OCI-LY7 (cell line): Measurements from ENCODE around the gene SYT7. TPM values are rescaled to one million over a fixed set of nuclear protein-coding genes. Genes with fewer than 3 reads are reported as not detected.

ENCODE experiments used
- BruUV-seq: library from RNA; stranded (reverse); fragments of 400-500 nt; replicated peaks from 2 replicates; lab custom pipeline; 2021; lab: Mats Ljungman, UMichigan
- CTCF ChIA-PET: fragments of 300-600 bp; sonication (Branson Sonifier 250); formaldehyde crosslinking; loops from one replicate; lab custom pipeline; 2022; ENCODE audit warnings: antibody characterized with exemption; ENCODE audit not compliant: unreplicated experiment; lab: Charles Lee
- POLR2A ChIA-PET: fragments of 300-600 bp; sonication (Branson Sonifier 250); formaldehyde crosslinking; loops from one replicate; lab custom pipeline; 2022; ENCODE audit warnings: antibody characterized with exemption; lab: Charles Lee
- DNase-seq: peaks from one replicate; pipeline ENCODE4 v3.0.0-alpha.2; 2015; ENCODE audit warnings: low spot score
- H2AFZ ChIP-seq: fragments of 200-600 bp; sonication (generic), shearing (Covaris generic); 2 replicates; pipeline ENCODE4 v1.6.1; 2014; ENCODE audit warnings: mild to moderate bottlenecking, antibody characterized with exemption, low read length, moderate library complexity
- H3K27ac ChIP-seq: fragments of 200-600 bp; sonication (generic); 2 replicates; pipeline ENCODE4 v1.5.1; 2014; ENCODE audit warnings: mixed run types, low read depth, mild to moderate bottlenecking, moderate library complexity, low read length, inconsistent platforms; ENCODE audit not compliant: poor library complexity, severe bottlenecking
- H3K36me3 ChIP-seq: fragments of 200-600 bp; sonication (generic); 2 replicates; pipeline ENCODE4 v1.6.1; 2014; ENCODE audit warnings: mild to moderate bottlenecking, antibody characterized with exemption, low read length, moderate library complexity, mixed read lengths; ENCODE audit not compliant: insufficient read depth
- H3K4me1 ChIP-seq: fragments of 200-600 bp; sonication (generic); 2 replicates; pipeline ENCODE4 v1.5.1; 2014; ENCODE audit warnings: mild to moderate bottlenecking, low read length; ENCODE audit not compliant: insufficient read depth, poor library complexity, severe bottlenecking
- H3K4me2 ChIP-seq: fragments of 200-600 bp; sonication (generic); 2 replicates; pipeline ENCODE4 v1.6.1; 2014; ENCODE audit warnings: mild to moderate bottlenecking, low read length
- H3K4me3 ChIP-seq: fragments of 200-600 bp; sonication (generic); 2 replicates; pipeline ENCODE4 v1.5.1; 2014; ENCODE audit warnings: mild to moderate bottlenecking, low read depth, low read length; ENCODE audit not compliant: poor library complexity, severe bottlenecking
- H3K79me2 ChIP-seq: fragments of 200-600 bp; sonication (generic); 2 replicates; pipeline ENCODE4 v1.6.1; 2016; ENCODE audit warnings: low read depth, mild to moderate bottlenecking, low read length, moderate library complexity, mixed read lengths; ENCODE audit not compliant: insufficient read depth
- H3K9me2 ChIP-seq: fragments of 200-600 bp; sonication (generic); 2 replicates; pipeline ENCODE4 v1.6.1; 2016; ENCODE audit warnings: mild to moderate bottlenecking, low read length, mixed read lengths; ENCODE audit not compliant: insufficient read depth
- H3K9me3 ChIP-seq: fragments of 200-600 bp; sonication (generic); 2 replicates; pipeline ENCODE4 v1.6.1; 2014; ENCODE audit warnings: mild to moderate bottlenecking, mixed run types, low read length, mixed read lengths
- H4K20me1 ChIP-seq: fragments of 200-600 bp; sonication (generic); 2 replicates; pipeline ENCODE4 v1.6.1; 2014; ENCODE audit warnings: mild to moderate bottlenecking, antibody characterized with exemption, low read length, moderate library complexity, mixed read lengths; ENCODE audit not compliant: insufficient read depth
- EZH2phosphoT487 ChIP-seq: fragments of 200-600 bp; sonication (generic); IDR thresholded peaks from 2 replicates; pipeline ENCODE4 v1.6.1; 2018; ENCODE audit warnings: low read depth, borderline replicate concordance, mild to moderate bottlenecking, mixed run types, antibody characterized with exemption, low read length, moderate library complexity, mixed read lengths
- intact Hi-C: fragments of 100-400 bp; cut with micrococcal nuclease; formaldehyde crosslinking; loops from one replicate; pipeline ENCODE4 v1.10.0; 2022; ENCODE audit not compliant: unreplicated experiment
- total RNA-seq, 2 experiments: library from RNA; depleted of rRNA in 1 of 2; stranded (reverse); fragments of >200 nt in 1 of 2; shearing (Covaris generic) in 1 of 2; gene quantifications; 2 replicates each; pipeline ENCODE4 v1.2.3, GENCODE V29; 2014 to 2022
- TF ChIP-seq, protein P1 (sequence below): fragments of 200-600 bp; sonication (generic); conservative IDR thresholded peaks from 2 replicates; pipeline ENCODE4 v1.5.1; 2014; ENCODE audit warnings: mild to moderate bottlenecking, antibody characterized with exemption, low read length, moderate library complexity, mixed read lengths

The SYT7 gene
- total RNA-seq, 2 experiments from 2014 or later, result not detected

DNA sequence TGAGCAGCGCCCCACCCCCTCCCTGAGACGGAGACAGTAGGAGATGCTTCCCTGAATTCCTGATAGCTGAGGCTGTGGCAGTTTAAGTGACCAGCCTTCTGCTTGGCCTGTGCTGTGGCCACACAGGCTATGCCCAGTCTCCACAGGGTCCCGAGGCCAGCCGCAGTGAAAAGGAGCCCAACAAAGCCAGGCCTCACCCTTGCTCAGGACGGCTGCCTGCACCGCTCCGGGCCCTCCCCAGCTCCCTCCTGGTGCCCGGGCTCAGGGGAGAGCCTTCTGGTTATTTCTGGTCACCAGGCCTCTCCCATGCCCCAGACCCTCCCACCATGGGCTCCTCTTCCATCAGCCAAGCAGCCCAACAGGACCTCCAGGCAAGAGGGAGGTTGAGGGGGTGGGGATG, 43.5 kb downstream of the SYT7 start:
- TF ChIP-seq, protein P1, sequence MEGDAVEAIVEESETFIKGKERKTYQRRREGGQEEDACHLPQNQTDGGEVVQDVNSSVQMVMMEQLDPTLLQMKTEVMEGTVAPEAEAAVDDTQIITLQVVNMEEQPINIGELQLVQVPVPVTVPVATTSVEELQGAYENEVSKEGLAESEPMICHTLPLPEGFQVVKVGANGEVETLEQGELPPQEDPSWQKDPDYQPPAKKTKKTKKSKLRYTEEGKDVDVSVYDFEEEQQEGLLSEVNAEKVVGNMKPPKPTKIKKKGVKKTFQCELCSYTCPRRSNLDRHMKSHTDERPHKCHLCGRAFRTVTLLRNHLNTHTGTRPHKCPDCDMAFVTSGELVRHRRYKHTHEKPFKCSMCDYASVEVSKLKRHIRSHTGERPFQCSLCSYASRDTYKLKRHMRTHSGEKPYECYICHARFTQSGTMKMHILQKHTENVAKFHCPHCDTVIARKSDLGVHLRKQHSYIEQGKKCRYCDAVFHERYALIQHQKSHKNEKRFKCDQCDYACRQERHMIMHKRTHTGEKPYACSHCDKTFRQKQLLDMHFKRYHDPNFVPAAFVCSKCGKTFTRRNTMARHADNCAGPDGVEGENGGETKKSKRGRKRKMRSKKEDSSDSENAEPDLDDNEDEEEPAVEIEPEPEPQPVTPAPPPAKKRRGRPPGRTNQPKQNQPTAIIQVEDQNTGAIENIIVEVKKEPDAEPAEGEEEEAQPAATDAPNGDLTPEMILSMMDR, result no peak
- no peak for TF ChIP-seq EZH2phosphoT487
- Histone ChIP-seq H3K4me3 (no peak overlapping the region), H3K79me2 (no peaks in the 10 kb centered on the region), H3K4me1 (peaks cover 7% of the 10 kb centered on the region), H2AFZ (no peak overlapping the region), H3K9me2 (no peaks in the 10 kb centered on the region), H3K36me3 (no peaks in the 10 kb centered on the region), H4K20me1 (no peaks in the 10 kb centered on the region), H3K27ac (no peak overlapping the region), H3K9me3 (no peaks in the 10 kb centered on the region), H3K4me2 (no peak overlapping the region)
- no peak for DNase-seq
- intact Hi-C loops, result no loop called here
- POLR2A ChIA-PET, result no interaction called here
- CTCF ChIA-PET, result no interaction called here
- no TSS peak for BruUV-seq

- Histone ChIP-seq H3K27ac (no peak overlapping the region), H3K79me2 (no peaks in the 10 kb centered on the region), H3K4me1 (peaks cover 7% of the 10 kb centered on the region), H4K20me1 (no peaks in the 10 kb centered on the region), H3K4me2 (no peak overlapping the region), H3K9me3 (no peaks in the 10 kb centered on the region), H2AFZ (no peak overlapping the region), H3K4me3 (no peak overlapping the region), H3K9me2 (no peaks in the 10 kb centered on the region), H3K36me3 (no peaks in the 10 kb centered on the region)
- TF ChIP-seq, protein P1, result no peak
- TF ChIP-seq EZH2phosphoT487, result no peak
- intact Hi-C loops, result no loop called here
- DNase-seq, result no peak
- CTCF ChIA-PET, result no interaction called here
- POLR2A ChIA-PET, result no interaction called here
- no TSS peak for BruUV-seq
These were observed 44.1 kb downstream of the SYT7 start for GRCh38 chr11:61536676-61537270.

GRCh38 chr11:61535998-61536675, 44.7 kb downstream of the SYT7 start:
- POLR2A ChIA-PET, result no interaction called here
- H2AFZ ChIP-seq, result no peak overlapping the region
- H3K4me2 ChIP-seq, result no peak overlapping the region
- no peaks in the 10 kb centered on the region for H4K20me1 ChIP-seq
- no peak overlapping the region for H3K27ac ChIP-seq
- H3K9me3 ChIP-seq, result no peaks in the 10 kb centered on the region
- no peaks in the 10 kb centered on the region for H3K79me2 ChIP-seq
- TF ChIP-seq EZH2phosphoT487, result no peak
- TF ChIP-seq, protein P1, result no peak
- H3K36me3 ChIP-seq, result no peaks in the 10 kb centered on the region
- H3K4me1 ChIP-seq, result peaks cover under 1% of the 10 kb centered on the region
- DNase-seq, result no peak
- intact Hi-C loops, result no loop called here
- no TSS peak for BruUV-seq
- H3K9me2 ChIP-seq, result no peaks in the 10 kb centered on the region
- CTCF ChIA-PET, result no interaction called here
- H3K4me3 ChIP-seq, result no peak overlapping the region
